ENCODE measurements around the gene SMC2. TPM values are rescaled to one million over a fixed set of nuclear protein-coding genes. Genes with fewer than 3 reads are reported as not detected.

The SMC2 gene
- total and polyA plus RNA-seq, 12 donors = 1.1 to 17.7 (median 7.3) TPM

- 87 to 98% (median 93%) methylated on average over 1 of the region's 1 CpG for WGBS, 4 donors
- no peaks in the 10 kb centered on the region for H3K4me1 ChIP-seq (replicated peaks in 1 of 2)
- intact Hi-C loops (cut with DNase I) = no loop called here
- no peak overlapping the region for H3K27ac ChIP-seq
- H3K4me3 ChIP-seq = no peak overlapping the region
- H3K36me3 ChIP-seq (replicated peaks in 1 of 2) = peaks cover 0 to 15% of the 10 kb centered on the region in 2 donors
- H3K9me3 ChIP-seq (replicated peaks in 1 of 3) = peaks cover 0 to 4% (median 0%) of the 10 kb centered on the region in 3 donors
- no peak for TF ChIP-seq POLR2A (IDR thresholded peaks at IDR 0.05)
- no peak for TF ChIP-seq CTCF (IDR thresholded peaks at IDR 0.05)
- DNase-seq = no peak
- H3K27me3 ChIP-seq = no peaks in the 10 kb centered on the region
Observed at GRCh38 chr9:104099630-104100029, 5.5 kb downstream of the SMC2 start.

GRCh38 chr9:104104360-104104759 is 10.3 kb downstream of the SMC2 start:
- peaks cover 0 to 4% (median 0%) of the 10 kb centered on the region in 3 donors for H3K9me3 ChIP-seq (replicated peaks in 1 of 3)
- 0 to 100% (median 50%) methylated on average over 1 of the region's 1 CpG for WGBS, 4 donors
- intact Hi-C loops (cut with DNase I) = no loop called here
- H3K4me3 ChIP-seq = no peak overlapping the region
- DNase-seq = no peak
- H3K36me3 ChIP-seq (replicated peaks in 1 of 2) = peaks cover 0 to 15% of the 10 kb centered on the region in 2 donors
- no peak overlapping the region for H3K27ac ChIP-seq
- no peaks in the 10 kb centered on the region for H3K4me1 ChIP-seq (replicated peaks in 1 of 2)
- TF ChIP-seq CTCF (IDR thresholded peaks at IDR 0.05) (no peak), POLR2A (IDR thresholded peaks at IDR 0.05) (no peak)
- H3K27me3 ChIP-seq = no peaks in the 10 kb centered on the region

- 87 to 98% (median 95%) methylated on average over 5 of the region's 5 CpGs for WGBS, 4 donors
- no peak for DNase-seq
- Histone ChIP-seq H3K4me1 (replicated peaks in 1 of 2) (no peaks in the 10 kb centered on the region), H3K27ac (no peak overlapping the region), H3K36me3 (replicated peaks in 1 of 2) (peaks cover 0 to 6% of the 10 kb centered on the region in 2 donors), H3K9me3 (replicated peaks in 1 of 3) (no peaks in the 10 kb centered on the region), H3K4me3 (no peak overlapping the region), H3K27me3 (no peaks in the 10 kb centered on the region)
- TF ChIP-seq CTCF (IDR thresholded peaks at IDR 0.05) = no peak
- intact Hi-C loops (cut with DNase I) = no loop called here
Observed at GRCh38 chr9:104107799-104108198, 13.7 kb downstream of the SMC2 start.

- H3K4me1 ChIP-seq (replicated peaks in 1 of 2) = no peaks in the 10 kb centered on the region
- WGBS, 4 donors = 92 to 98% (median 95%) methylated on average over 4 of the region's 4 CpGs
- H3K36me3 ChIP-seq (replicated peaks in 1 of 2) = peaks cover 0 to under 1% of the 10 kb centered on the region in 2 donors
- no peak overlapping the region for H3K27ac ChIP-seq
- no peak overlapping the region for H3K4me3 ChIP-seq
- H3K9me3 ChIP-seq (replicated peaks in 1 of 3) = no peaks in the 10 kb centered on the region
- TF ChIP-seq CTCF (IDR thresholded peaks at IDR 0.05) (no peak), POLR2A (IDR thresholded peaks at IDR 0.05) (no peak)
- no peaks in the 10 kb centered on the region for H3K27me3 ChIP-seq
- no peak for DNase-seq
- intact Hi-C loops (cut with DNase I) = no loop called here
Observed at GRCh38 chr9:104108315-104108714, 14.2 kb downstream of the SMC2 start.
